Stomach (tissue), 9 donors: ENCODE measurements around the gene CUL7. TPM values are rescaled to one million over a fixed set of nuclear protein-coding genes. Genes with fewer than 3 reads are reported as not detected.
A peak's percentile ranks its signal among the peaks of the same experiment; 100 is the strongest.

Experiments used
- DNase-seq, 2 donors: peaks; one replicate each; pipeline versions ENCODE4 v3.0.0 to v3.0.0-alpha.2; 2013 to 2019
- H3K27ac ChIP-seq, 5 donors: fragments of 200-600 bp in 4 of 5; sonication (generic) in 4 of 5; one replicate each; pipeline ENCODE4 v1.5.1; 2013 to 2019; ENCODE audit warnings: mild to moderate bottlenecking in 1 of 5, moderate library complexity in 1 of 5
- H3K27me3 ChIP-seq, 3 donors: fragments of 200-600 bp; sonication (generic); one replicate each; pipeline ENCODE4 v1.5.1; 2017 to 2019; ENCODE audit warnings: mixed run types in 1 of 3
- H3K36me3 ChIP-seq, 4 donors: fragments of 200-600 bp; sonication (generic); 1 replicate in 3 of 4; 2 replicates in 1 of 4; pipeline ENCODE4 v1.5.1; 2016 to 2019
- H3K4me1 ChIP-seq, 4 donors: fragments of 200-600 bp; sonication (generic); one replicate each; pipeline ENCODE4 v1.5.1; 2016 to 2019
- H3K4me3 ChIP-seq, 4 donors: fragments of 200-600 bp; sonication (generic) in 3 of 4; one replicate each; pipeline ENCODE4 v1.5.1; 2016 to 2019; ENCODE audit warnings: mild to moderate bottlenecking in 1 of 4
- H3K9me3 ChIP-seq, 4 donors: fragments of 200-600 bp; sonication (generic); one replicate each; pipeline ENCODE4 v1.5.1; 2016 to 2019
- CTCF ChIP-seq, 7 experiments: fragments of 450-650 bp in 4 of 7; fragments of 200-600 bp in 3 of 7; sonication (generic) in 3 of 7; IDR thresholded peaks; one replicate each; pipeline ENCODE4 v1.5.1; 2016 to 2019; ENCODE audit warnings: antibody characterized with exemption in 7 of 7, control low read depth in 2 of 7, mild to moderate bottlenecking in 1 of 7
- EP300 ChIP-seq: sonication (generic); formaldehyde crosslinking; IDR thresholded peaks from one replicate; pipeline ENCODE4 v1.6.1; 2017; ENCODE audit warnings: antibody characterized with exemption
- POLR2A ChIP-seq, 4 donors: fragments of 450-650 bp; IDR thresholded peaks; one replicate each; pipeline ENCODE4 v1.6.1; 2016; ENCODE audit warnings: antibody characterized with exemption in 4 of 4, control low read depth in 2 of 4, mild to moderate bottlenecking in 1 of 4, moderate library complexity in 1 of 4
- POLR2AphosphoS5 ChIP-seq, 3 donors: sonication (generic); formaldehyde crosslinking; IDR thresholded peaks; one replicate each; pipeline ENCODE4 v1.6.1; 2016; ENCODE audit warnings: antibody characterized with exemption in 3 of 3
- WGBS, 5 donors: extraction: QIAGEN DNeasy Blood & Tissue Kit in 3 of 5; methylation state at CpG; one replicate each; pipeline versions ENCODE4 v1.1.5 to v1.1.7; 2013 to 2018; 5-methylcytosine and 5-hydroxymethylcytosine counted together
- intact Hi-C: fragments of 100-400 bp; cut with DNase I; formaldehyde crosslinking; loops from one replicate; pipeline ENCODE4 v1.15.1; 2023; ENCODE audit warnings: low total_unique reads
- polyA plus RNA-seq, 3 donors: library from polyadenylated mRNA; stranded (reverse); fragments of 200-250 nt; gene quantifications; one replicate each; pipeline ENCODE4 v1.2.3, GENCODE V29; 2013
- total RNA-seq, 5 donors: library from RNA; depleted of rRNA; stranded (reverse); fragments of >200 nt; gene quantifications; one replicate each; pipeline versions ENCODE4 v1.1.0 to v1.2.3, GENCODE V29; 2014 to 2016
- donor health status: healthy with polysubstance abuse.
- donor health status: Bipolar disorder and iron deficiency.
- donor health status: healthy.

CUL7 gene
- total and polyA plus RNA-seq, 8 donors = 4.4 to 26.1 (median 10.5) TPM

- Histone ChIP-seq H3K4me3 (peak overlapping the region in 1 of 4 donors; percentile 97), H3K4me1 (peaks cover 36 to 51% (median 50%) of the 10 kb centered on the region in 4 donors), H3K36me3 (peaks cover 32 to 61% (median 55%) of the 10 kb centered on the region in 4 donors), H3K9me3 (no peaks in the 10 kb centered on the region), H3K27ac (peak overlapping the region in 2 of 5 donors; percentile 9 to 84), H3K27me3 (no peaks in the 10 kb centered on the region)
- intact Hi-C loops = no loop called here
- no peak for DNase-seq
- whole genome bisulfite sequencing, 5 donors = 75 to 95% (median 87%) methylated on average over 6 of the region's 6 CpGs
- TF ChIP-seq CTCF (IDR thresholded peaks at IDR 0.05) (no peak), EP300 (no peak), POLR2A (IDR thresholded peaks at IDR 0.05) (no peak), POLR2AphosphoS5 (IDR thresholded peaks at IDR 0.05) (no peak)
These were observed 41.3 kb downstream of the CUL7 start for GRCh38 chr6:43012364-43012763.

- Histone ChIP-seq H3K27ac (no peak overlapping the region), H3K9me3 (no peaks in the 10 kb centered on the region), H3K4me1 (peaks cover 26 to 39% (median 38%) of the 10 kb centered on the region in 4 donors), H3K27me3 (no peaks in the 10 kb centered on the region), H3K4me3 (no peak overlapping the region), H3K36me3 (peaks cover 44 to 63% (median 63%) of the 10 kb centered on the region in 4 donors)
- 74 to 84% (median 77%) methylated on average over 6 of the region's 6 CpGs for WGBS, 5 donors
- intact Hi-C loops = no loop called here
- TF ChIP-seq POLR2A (IDR thresholded peaks at IDR 0.05) = no peak
- TF ChIP-seq EP300 = no peak
- TF ChIP-seq POLR2AphosphoS5 (IDR thresholded peaks at IDR 0.05) = no peak
- TF ChIP-seq CTCF (IDR thresholded peaks at IDR 0.05) = no peak
- no peak for DNase-seq
These were observed 42.4 kb downstream of the CUL7 start for GRCh38 chr6:43011207-43011606.

- H3K9me3 ChIP-seq = no peaks in the 10 kb centered on the region
- H3K27ac ChIP-seq = no peak overlapping the region
- peaks cover 44 to 73% (median 70%) of the 10 kb centered on the region in 4 donors for H3K36me3 ChIP-seq
- intact Hi-C loops = no loop called here
- H3K4me3 ChIP-seq = no peak overlapping the region
- WGBS, 5 donors = 47 to 67% (median 56%) methylated on average over 6 of the region's 6 CpGs
- peak; percentile 34 to 67 for DNase-seq
- TF ChIP-seq POLR2A (IDR thresholded peaks at IDR 0.05) = no peak
- TF ChIP-seq CTCF (IDR thresholded peaks at IDR 0.05) = peak in 3 of 7 experiments; percentile 22 to 33 (median 28)
- H3K4me1 ChIP-seq = peaks cover 11 to 20% (median 19%) of the 10 kb centered on the region in 4 donors
- H3K27me3 ChIP-seq = no peaks in the 10 kb centered on the region
These were observed 44.5 kb downstream of the CUL7 start for GRCh38 chr6:43009124-43009523.

GRCh38 chr6:43007126-43007525 lies 46.5 kb downstream of the CUL7 start:
- intact Hi-C loops = no loop called here
- H3K36me3 ChIP-seq = peaks cover 44 to 85% (median 76%) of the 10 kb centered on the region in 4 donors
- no peak overlapping the region for H3K27ac ChIP-seq
- DNase-seq = no peak
- H3K9me3 ChIP-seq = no peaks in the 10 kb centered on the region
- no peak overlapping the region for H3K4me3 ChIP-seq
- WGBS, 5 donors = 88 to 95% (median 93%) methylated on average over 8 to 9 of the region's 9 CpGs
- no peaks in the 10 kb centered on the region for H3K27me3 ChIP-seq
- TF ChIP-seq POLR2A (IDR thresholded peaks at IDR 0.05) = no peak
- TF ChIP-seq POLR2AphosphoS5 (IDR thresholded peaks at IDR 0.05) = no peak
- no peak for TF ChIP-seq CTCF (IDR thresholded peaks at IDR 0.05)
- no peak for TF ChIP-seq EP300
- peaks cover 0 to 6% (median 4%) of the 10 kb centered on the region in 4 donors for H3K4me1 ChIP-seq
